ENCODE data around the gene KRT1.

The KRT1 gene

GRCh38 chr12:52658196-52658595, 22.0 kb downstream of the KRT1 start:
- Histone ChIP-seq H2BK15ac (ENCODE audit: low read depth, poor library complexity, severe bottlenecking) (no peak overlapping the region), H3K79me1 (replicated peaks; ENCODE audit: low read length, poor library complexity, severe bottlenecking) (no peaks in the 10 kb centered on the region), H3K9me3 (ENCODE audit: control insufficient read depth, low read length) (no peaks in the 10 kb centered on the region), H3K4me2 (ENCODE audit: low read length, poor library complexity, severe bottlenecking) (no peak overlapping the region), H3K27me3 (ENCODE audit: control insufficient read depth in 1 of 2, insufficient read depth in 1 of 2, low read length in 2 of 2) (peaks cover 25 to 93% of the 10 kb centered on the region in 2 experiments), H3K4me1 (ENCODE audit: control insufficient read depth, insufficient read depth, low read depth, low read length) (no peaks in the 10 kb centered on the region), H2AK5ac (ENCODE audit: low read length, severe bottlenecking) (no peak overlapping the region), H3K36me3 (ENCODE audit: control insufficient read depth in 1 of 2, insufficient read depth in 2 of 2, low read depth in 1 of 2, low read length in 2 of 2) (no peaks in the 10 kb centered on the region), H2BK12ac (ENCODE audit: low read length in 2 of 2) (no peak overlapping the region), H2AFZ (ENCODE audit: low read depth, low read length) (no peak overlapping the region), H3K18ac (ENCODE audit: low read depth in 1 of 2, low read length in 2 of 2) (no peak overlapping the region), H2BK5ac (ENCODE audit: low read depth, low read length, poor library complexity, severe bottlenecking) (no peak overlapping the region), H3K23ac (ENCODE audit: low read length in 2 of 2) (no peak overlapping the region), H4K91ac (ENCODE audit: low read length) (no peak overlapping the region), H3K4me3 (ENCODE audit: insufficient read depth in 1 of 2, low read depth in 1 of 2, low read length in 2 of 2) (no peak overlapping the region), H3K27ac (ENCODE audit: low read length, poor library complexity, severe bottlenecking) (no peak overlapping the region), H3K14ac (ENCODE audit: low read length in 2 of 2) (no peak overlapping the region), H3K9ac (ENCODE audit: low read length) (no peak overlapping the region), H3K4ac (ENCODE audit: low read depth in 1 of 2, low read length in 2 of 2) (no peak overlapping the region), H4K8ac (ENCODE audit: low read length) (no peak overlapping the region), H2BK120ac (ENCODE audit: low read depth, low read length) (no peak overlapping the region)
- 68% methylated on average over 4 of the region's 4 CpGs for WGBS
- DNase-seq = no peak

GRCh38 chr12:52657250-52657902, 22.8 kb downstream of the KRT1 start:
- Histone ChIP-seq H3K18ac (ENCODE audit: low read depth in 1 of 2, low read length in 2 of 2) (no peak overlapping the region), H2BK12ac (ENCODE audit: low read length in 2 of 2) (no peak overlapping the region), H3K9ac (ENCODE audit: low read length) (no peak overlapping the region), H4K8ac (ENCODE audit: low read length) (no peak overlapping the region), H2BK15ac (ENCODE audit: low read depth, poor library complexity, severe bottlenecking) (no peak overlapping the region), H3K79me1 (replicated peaks; ENCODE audit: low read length, poor library complexity, severe bottlenecking) (no peaks in the 10 kb centered on the region), H3K9me3 (ENCODE audit: control insufficient read depth, low read length) (no peaks in the 10 kb centered on the region), H3K36me3 (ENCODE audit: control insufficient read depth in 1 of 2, insufficient read depth in 2 of 2, low read depth in 1 of 2, low read length in 2 of 2) (no peaks in the 10 kb centered on the region), H2BK120ac (ENCODE audit: low read depth, low read length) (no peak overlapping the region), H3K27me3 (ENCODE audit: control insufficient read depth in 1 of 2, insufficient read depth in 1 of 2, low read length in 2 of 2) (peaks cover 17 to 93% of the 10 kb centered on the region in 2 experiments), H3K4ac (ENCODE audit: low read depth in 1 of 2, low read length in 2 of 2) (no peak overlapping the region), H3K4me1 (ENCODE audit: control insufficient read depth, insufficient read depth, low read depth, low read length) (no peaks in the 10 kb centered on the region), H4K91ac (ENCODE audit: low read length) (no peak overlapping the region), H2AFZ (ENCODE audit: low read depth, low read length) (no peak overlapping the region), H3K14ac (ENCODE audit: low read length in 2 of 2) (no peak overlapping the region), H3K4me2 (ENCODE audit: low read length, poor library complexity, severe bottlenecking) (no peak overlapping the region), H3K4me3 (ENCODE audit: insufficient read depth in 1 of 2, low read depth in 1 of 2, low read length in 2 of 2) (no peak overlapping the region), H3K23ac (ENCODE audit: low read length in 2 of 2) (no peak overlapping the region), H2BK5ac (ENCODE audit: low read depth, low read length, poor library complexity, severe bottlenecking) (no peak overlapping the region), H3K27ac (ENCODE audit: low read length, poor library complexity, severe bottlenecking) (no peak overlapping the region), H2AK5ac (ENCODE audit: low read length, severe bottlenecking) (no peak overlapping the region)
- 72% methylated on average over 5 of the region's 6 CpGs for WGBS
- no peak for DNase-seq

DNA sequence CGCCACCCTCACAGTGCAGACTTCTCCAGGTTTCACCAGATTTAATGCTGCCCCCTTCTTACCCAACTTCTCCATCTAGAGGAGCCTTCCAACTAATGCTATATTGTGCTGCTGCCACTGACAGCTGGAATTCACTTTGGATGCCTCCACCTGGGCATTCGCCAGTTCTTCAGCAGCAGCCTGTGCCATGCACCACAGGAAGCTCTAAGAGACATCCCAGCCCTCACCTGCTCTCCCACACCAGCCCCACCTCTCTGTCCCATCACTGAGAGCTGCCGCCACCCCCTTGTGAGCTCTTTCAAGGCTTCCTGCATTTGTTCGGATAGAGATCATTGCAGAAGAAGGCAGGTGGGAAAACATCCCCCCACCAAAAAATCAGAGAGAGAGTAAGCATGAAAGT, 23.6 kb downstream of the KRT1 start:
- Histone ChIP-seq H3K9me3 (ENCODE audit: control insufficient read depth, low read length) (no peaks in the 10 kb centered on the region), H2BK120ac (ENCODE audit: low read depth, low read length) (no peak overlapping the region), H2BK15ac (ENCODE audit: low read depth, poor library complexity, severe bottlenecking) (no peak overlapping the region), H2AFZ (ENCODE audit: low read depth, low read length) (no peak overlapping the region), H4K91ac (ENCODE audit: low read length) (no peak overlapping the region), H3K4me2 (ENCODE audit: low read length, poor library complexity, severe bottlenecking) (no peak overlapping the region), H3K4ac (ENCODE audit: low read depth in 1 of 2, low read length in 2 of 2) (no peak overlapping the region), H3K4me3 (ENCODE audit: insufficient read depth in 1 of 2, low read depth in 1 of 2, low read length in 2 of 2) (no peak overlapping the region), H3K27me3 (ENCODE audit: control insufficient read depth in 1 of 2, insufficient read depth in 1 of 2, low read length in 2 of 2) (peaks cover 16 to 90% of the 10 kb centered on the region in 2 experiments), H3K9ac (ENCODE audit: low read length) (no peak overlapping the region), H4K8ac (ENCODE audit: low read length) (no peak overlapping the region), H3K18ac (ENCODE audit: low read depth in 1 of 2, low read length in 2 of 2) (no peak overlapping the region), H3K23ac (ENCODE audit: low read length in 2 of 2) (no peak overlapping the region), H3K36me3 (ENCODE audit: control insufficient read depth in 1 of 2, insufficient read depth in 2 of 2, low read depth in 1 of 2, low read length in 2 of 2) (no peaks in the 10 kb centered on the region), H3K14ac (ENCODE audit: low read length in 2 of 2) (no peak overlapping the region), H2BK12ac (ENCODE audit: low read length in 2 of 2) (no peak overlapping the region), H3K4me1 (ENCODE audit: control insufficient read depth, insufficient read depth, low read depth, low read length) (no peaks in the 10 kb centered on the region), H2AK5ac (ENCODE audit: low read length, severe bottlenecking) (no peak overlapping the region), H2BK5ac (ENCODE audit: low read depth, low read length, poor library complexity, severe bottlenecking) (no peak overlapping the region), H3K27ac (ENCODE audit: low read length, poor library complexity, severe bottlenecking) (no peak overlapping the region), H3K79me1 (replicated peaks; ENCODE audit: low read length, poor library complexity, severe bottlenecking) (no peaks in the 10 kb centered on the region)
- 77% methylated on average over 4 of the region's 4 CpGs for whole genome bisulfite sequencing
- DNase-seq = no peak

GRCh38 chr12:52655720-52656124, 24.5 kb downstream of the KRT1 start:
- no peak overlapping the region for H3K27ac ChIP-seq (ENCODE audit: low read length, poor library complexity, severe bottlenecking)

More at GRCh38 chr12:52655720-52656124, 24.5 kb downstream of the KRT1 start:
- no peak overlapping the region for H3K18ac ChIP-seq (ENCODE audit: low read depth in 1 of 2, low read length in 2 of 2)
- no peak overlapping the region for H3K4me3 ChIP-seq (ENCODE audit: insufficient read depth in 1 of 2, low read depth in 1 of 2, low read length in 2 of 2)
- WGBS = 66% methylated on average over 8 of the region's 8 CpGs
- H2BK5ac ChIP-seq (ENCODE audit: low read depth, low read length, poor library complexity, severe bottlenecking) = no peak overlapping the region
- H3K23ac ChIP-seq (ENCODE audit: low read length in 2 of 2) = no peak overlapping the region
- no peak overlapping the region for H2BK12ac ChIP-seq (ENCODE audit: low read length in 2 of 2)
- no peak overlapping the region for H4K8ac ChIP-seq (ENCODE audit: low read length)
- no peak overlapping the region for H3K4me2 ChIP-seq (ENCODE audit: low read length, poor library complexity, severe bottlenecking)
- H2AFZ ChIP-seq (ENCODE audit: low read depth, low read length) = no peak overlapping the region
- H3K4me1 ChIP-seq (ENCODE audit: control insufficient read depth, insufficient read depth, low read depth, low read length) = no peaks in the 10 kb centered on the region
- no peak overlapping the region for H2AK5ac ChIP-seq (ENCODE audit: low read length, severe bottlenecking)
- H3K4ac ChIP-seq (ENCODE audit: low read depth in 1 of 2, low read length in 2 of 2) = no peak overlapping the region
- H3K27me3 ChIP-seq (ENCODE audit: control insufficient read depth in 1 of 2, insufficient read depth in 1 of 2, low read length in 2 of 2) = peaks cover 16 to 85% of the 10 kb centered on the region in 2 experiments
- DNase-seq = no peak
- H4K91ac ChIP-seq (ENCODE audit: low read length) = no peak overlapping the region
- no peaks in the 10 kb centered on the region for H3K9me3 ChIP-seq (ENCODE audit: control insufficient read depth, low read length)
- no peak overlapping the region for H2BK15ac ChIP-seq (ENCODE audit: low read depth, poor library complexity, severe bottlenecking)
- no peak overlapping the region for H2BK120ac ChIP-seq (ENCODE audit: low read depth, low read length)
- no peaks in the 10 kb centered on the region for H3K79me1 ChIP-seq (replicated peaks; ENCODE audit: low read length, poor library complexity, severe bottlenecking)
- H3K9ac ChIP-seq (ENCODE audit: low read length) = no peak overlapping the region
- H3K36me3 ChIP-seq (ENCODE audit: control insufficient read depth in 1 of 2, insufficient read depth in 2 of 2, low read depth in 1 of 2, low read length in 2 of 2) = no peaks in the 10 kb centered on the region
- no peak overlapping the region for H3K14ac ChIP-seq (ENCODE audit: low read length in 2 of 2)
